ENCODE results near the gene ATXN2. TPM values are rescaled to one million over a fixed set of nuclear protein-coding genes. Genes with fewer than 3 reads are reported as not detected.

The ATXN2 gene
- total and polyA plus RNA-seq, 9 of the 15 experiments (the other 6 are each of a cell fraction or from before 2014, with no cell fraction given) = 16.8 to 67.8 (median 29.3) TPM

GRCh38 chr12:111598637-111599452 lies at the start of gene ATXN2 (continued):
- TF ChIP-seq CREB3L1 (IDR thresholded peaks at IDR 0.05; ENCODE audit: borderline replicate concordance, low read depth) = no peak

GRCh38 chr12:111645433-111645832 lies 46.3 kb upstream of the ATXN2 start:
- Histone ChIP-seq H3K4me3 (no peak overlapping the region), H4K20me1 (replicated peaks; ENCODE audit: control insufficient read depth, insufficient read depth, low read length) (no peaks in the 10 kb centered on the region), H3K4me2 (ENCODE audit: insufficient read depth, low read length) (no peak overlapping the region), H3K9me3 (replicated peaks; ENCODE audit: control insufficient read depth, insufficient read depth, low read depth, low read length) (no peaks in the 10 kb centered on the region), H3K9ac (ENCODE audit: insufficient read depth in 1 of 2, low read depth in 2 of 2, low read length in 2 of 2) (0 out of 4 replicates have a peak overlapping the region, but pooled peaks of 1 of the 2 experiments have one; percentile 6), H3K27me3 (ENCODE audit: control insufficient read depth in 2 of 2, insufficient read depth in 2 of 2, low read length in 2 of 2) (no peaks in the 10 kb centered on the region), H3K79me2 (ENCODE audit: control insufficient read depth, insufficient read depth, low read length) (no peaks in the 10 kb centered on the region), H3K27ac (ENCODE audit: extremely low read depth, low read depth, low read length) (no peak overlapping the region), H2AFZ (ENCODE audit: low read depth, low read length) (no peak overlapping the region), H3K4me1 (replicated peaks in 1 of 2; ENCODE audit: control insufficient read depth in 2 of 2, insufficient read depth in 2 of 2, low read length in 2 of 2) (peaks cover 0 to 3% of the 10 kb centered on the region in 2 experiments; a peak in 1 of 5 replicates), H3K36me3 (ENCODE audit: control insufficient read depth, insufficient read depth, low read length) (peaks cover 68% of the 10 kb centered on the region), H3K9me1 (ENCODE audit: control insufficient read depth, insufficient read depth, low read length) (no peaks in the 10 kb centered on the region)
- 92% methylated on average over 5 of the region's 5 CpGs for WGBS (ENCODE audit: insufficient coverage, low coverage, missing lambda C conversion rate)
- ChIA-PET CTCF (ENCODE audit: low intra/inter-chr PET ratio) (no interaction called here), POLR2A (interaction anchor here (0.6 kb wide), 1 partner anchor 17 kb away, joined by 3 read pairs; no protein-coding TSS in a partner anchor)
- FAIRE-seq (no peak), ATAC-seq (no peak), DNase-seq (ENCODE audit: extremely low read depth in 1 of 4, low spot score in 3 of 4) (no peak)
- intact Hi-C loops (cut with micrococcal nuclease) (no loop called here), in situ Hi-C loops (cut with MboI) (no loop called here)
- BruUV-seq (replicated peaks) = no TSS peak
- TF ChIP-seq HLTF (IDR thresholded peaks at IDR 0.05) = no peak
- TF ChIP-seq ZNF253 (CRISPR knock-in tag; conservative IDR thresholded peaks at IDR 0.05) = no peak
- TF ChIP-seq KLF16 (IDR thresholded peaks at IDR 0.05) = no peak
- no peak for TF ChIP-seq RBBP5 (IDR thresholded peaks at IDR 0.05; ENCODE audit: borderline replicate concordance, insufficient read depth, low read length, poor library complexity, severe bottlenecking)
- TF ChIP-seq CBX8 (IDR thresholded peaks at IDR 0.05; ENCODE audit: borderline replicate concordance, extremely low read depth, low read depth, low read length, poor library complexity, severe bottlenecking) = no peak
- no peak for TF ChIP-seq ZSCAN32 (CRISPR knock-in tag; IDR thresholded peaks at IDR 0.05)
- no peak for TF ChIP-seq GATAD2B (IDR thresholded peaks at IDR 0.05; ENCODE audit: borderline replicate concordance)
- TF ChIP-seq FOS (IDR thresholded peaks at IDR 0.05; ENCODE audit: extremely low read depth, insufficient read length) = no peak
- TF ChIP-seq ZNF140 (CRISPR knock-in tag; IDR thresholded peaks at IDR 0.05) = no peak
- TF ChIP-seq ASH1L (IDR thresholded peaks at IDR 0.05; ENCODE audit: borderline replicate concordance, low read depth, partially characterized antibody) = no peak
- no peak for TF ChIP-seq BACH1 (tag; IDR thresholded peaks at IDR 0.05)
- TF ChIP-seq PCBP2 (IDR thresholded peaks at IDR 0.05; ENCODE audit: low read depth, low read length, poor library complexity, severe bottlenecking) = no peak
- no peak for TF ChIP-seq POLR2H (tag; IDR thresholded peaks at IDR 0.05; ENCODE audit: low read depth)
- TF ChIP-seq ESRRA (IDR thresholded peaks at IDR 0.05; ENCODE audit: borderline replicate concordance, low read depth) = no peak
- no peak for TF ChIP-seq SRSF7 (optimal IDR thresholded peaks at IDR 0.05; ENCODE audit: low read depth, low read length)
- TF ChIP-seq EHMT2 (IDR thresholded peaks at IDR 0.05) = no peak
- no peak for TF ChIP-seq MXD1 (CRISPR knock-in tag; IDR thresholded peaks at IDR 0.05; ENCODE audit: borderline replicate concordance, poor library complexity, severe bottlenecking)

All from K562 (cell line).